SJCRH30 (cell line): ENCODE measurements around the gene RTBDN. TPM values are rescaled to one million over a fixed set of nuclear protein-coding genes. Genes with fewer than 3 reads are reported as not detected.

Experiments used
- DNase-seq, 2 experiments: peaks; one replicate each; pipeline ENCODE4 v3.0.0-alpha.2; 2015 to 2020
- H3K27ac ChIP-seq: fragments of 250-450 bp; sonication (Bioruptor Pico); 2 replicates; pipeline ENCODE4 v1.5.1; 2020; ENCODE audit warnings: mild to moderate bottlenecking, moderate library complexity
- H3K27me3 ChIP-seq: fragments of 250-450 bp; sonication (Bioruptor Pico); 2 replicates; pipeline ENCODE4 v1.5.1; 2020; ENCODE audit warnings: mild to moderate bottlenecking, moderate library complexity
- H3K36me3 ChIP-seq: fragments of 250-450 bp; sonication (Bioruptor Pico); 2 replicates; pipeline ENCODE4 v1.5.1; 2020; ENCODE audit warnings: mild to moderate bottlenecking, moderate library complexity
- H3K4me1 ChIP-seq: fragments of 250-450 bp; sonication (Bioruptor Pico); 2 replicates; pipeline ENCODE4 v1.5.1; 2020; ENCODE audit warnings: mild to moderate bottlenecking, moderate library complexity
- H3K4me3 ChIP-seq: fragments of 250-450 bp; sonication (Bioruptor Pico); 2 replicates; pipeline ENCODE4 v1.5.1; 2020; ENCODE audit warnings: mild to moderate bottlenecking, moderate library complexity
- H3K9me3 ChIP-seq: fragments of 250-450 bp; sonication (Bioruptor Pico); replicated peaks from 2 replicates; pipeline ENCODE4 v1.5.1; 2020; ENCODE audit warnings: mild to moderate bottlenecking, moderate library complexity
- total RNA-seq: library from RNA; depleted of rRNA; stranded (reverse); fragments of >200 nt; shearing (Covaris generic); gene quantifications from 2 replicates; pipeline ENCODE4 v1.2.3, GENCODE V29; 2014; rRNA removed

RTBDN gene
- 0.45 TPM in 1 of 2 replicates, not detected in the other for total RNA-seq

DNA sequence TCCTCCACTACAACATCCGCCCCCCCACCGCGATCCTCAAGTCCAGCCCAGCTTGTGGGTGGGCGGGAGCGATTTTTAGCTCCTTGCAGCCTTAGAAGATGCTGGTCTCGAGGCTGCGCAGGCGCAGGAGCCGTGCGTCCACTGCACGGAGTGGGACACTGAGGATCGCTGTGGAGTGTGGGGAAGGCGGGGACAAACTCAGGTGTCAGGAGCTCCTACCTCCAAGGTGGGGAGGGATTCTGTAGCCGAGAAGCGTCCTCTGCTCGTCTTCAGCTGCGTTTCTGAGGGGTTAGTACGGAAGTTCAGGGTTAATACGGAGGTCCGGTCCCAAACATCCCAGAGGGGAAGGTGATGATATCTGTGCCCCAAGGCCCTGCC, at the start of gene RTBDN:
Gene RTBDN (minus strand): TSS at position 14 of the 378 bp plus-strand sequence. CDS start 4,600 bp downstream, outside the sequence.
- H3K4me1 ChIP-seq, result no peaks in the 10 kb centered on the region
- no peaks in the 10 kb centered on the region for H3K36me3 ChIP-seq
- H3K27ac ChIP-seq, result no peak within 1 kb of the TSS
- no peaks in the 10 kb centered on the region for H3K9me3 ChIP-seq
- peak within 1 kb of the TSS; percentile 71 for H3K4me3 ChIP-seq
- H3K27me3 ChIP-seq, result peaks cover 29% of the 10 kb centered on the region
- no peak for DNase-seq

DNA sequence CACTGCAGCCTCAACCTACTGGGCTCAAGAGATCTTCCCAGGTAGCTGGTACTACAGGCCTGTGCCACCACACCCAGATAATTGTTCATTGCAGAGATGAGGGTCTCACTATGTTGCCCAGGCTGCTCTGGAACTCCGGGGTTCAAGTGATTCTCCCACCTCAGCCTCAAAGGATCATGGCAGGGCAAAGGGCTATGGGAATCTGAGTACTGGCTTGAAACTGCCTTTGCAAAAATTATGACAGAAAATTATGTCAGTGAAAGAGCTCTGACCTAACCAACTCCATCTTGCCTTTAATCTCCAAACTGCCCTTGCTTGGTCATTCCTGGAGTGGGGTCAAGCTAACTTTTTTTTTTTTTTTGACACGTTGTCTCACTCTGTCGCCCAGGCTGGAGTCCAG, 48.2 kb upstream of the RTBDN start:
- no peaks in the 10 kb centered on the region for H3K27me3 ChIP-seq

DNA sequence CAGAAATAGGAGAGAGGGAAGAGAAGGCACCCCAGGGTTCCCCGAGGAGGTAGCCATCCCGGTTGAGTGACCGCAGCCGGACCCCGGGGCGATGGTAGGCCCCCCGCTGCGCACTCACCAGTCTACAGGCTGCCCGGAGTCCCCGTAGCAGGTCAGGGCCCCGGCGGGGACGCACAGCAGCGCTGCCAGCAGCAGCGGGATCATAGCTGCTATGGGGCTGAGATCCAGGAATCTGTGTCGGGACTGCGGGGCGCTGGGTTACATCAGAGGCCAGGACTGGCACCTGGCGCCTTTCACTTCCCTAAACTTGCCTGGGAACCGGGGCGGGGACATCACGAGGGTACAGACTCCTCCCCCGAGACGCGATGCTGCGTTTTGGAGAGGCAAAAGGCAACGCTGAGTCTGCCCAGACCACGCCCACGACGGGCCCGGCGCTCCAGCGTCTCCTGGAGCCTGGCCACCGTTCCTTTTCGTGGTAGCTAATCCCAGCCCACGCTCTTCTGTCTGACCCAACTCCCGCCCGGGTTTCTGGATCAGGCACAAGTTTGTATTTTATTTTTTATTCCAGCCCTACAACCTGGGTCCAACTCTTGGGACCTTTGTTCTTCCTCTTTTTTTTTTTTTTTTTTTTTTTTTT, 46.9 kb upstream of the RTBDN start, which contains the start of gene DNASE2:
Gene DNASE2 (minus strand): TSS at position 278 of the 637 bp plus-strand sequence. CDS start 74 bp downstream, at position 204.
- Histone ChIP-seq H3K27me3 (no peaks in the 10 kb centered on the region), H3K4me3 (peak within 1 kb of the TSS; percentile 63), H3K4me1 (no peaks in the 10 kb centered on the region), H3K36me3 (0 out of 2 replicates have a peak, but pooled peaks cover 2% of the 10 kb centered on the region), H3K9me3 (no peaks in the 10 kb centered on the region), H3K27ac (peak within 1 kb of the TSS; percentile 49)
- peak; percentile 99 to 100 for DNase-seq

More for the DNA sequence above, 48.2 kb upstream of the RTBDN start:
- no peak overlapping the region for H3K27ac ChIP-seq
- no peaks in the 10 kb centered on the region for H3K4me1 ChIP-seq
- no peaks in the 10 kb centered on the region for H3K9me3 ChIP-seq
- H3K4me3 ChIP-seq, result no peak overlapping the region
- no peak for DNase-seq
- 0 out of 2 replicates have a peak, but pooled peaks cover 2% of the 10 kb centered on the region for H3K36me3 ChIP-seq

DNA sequence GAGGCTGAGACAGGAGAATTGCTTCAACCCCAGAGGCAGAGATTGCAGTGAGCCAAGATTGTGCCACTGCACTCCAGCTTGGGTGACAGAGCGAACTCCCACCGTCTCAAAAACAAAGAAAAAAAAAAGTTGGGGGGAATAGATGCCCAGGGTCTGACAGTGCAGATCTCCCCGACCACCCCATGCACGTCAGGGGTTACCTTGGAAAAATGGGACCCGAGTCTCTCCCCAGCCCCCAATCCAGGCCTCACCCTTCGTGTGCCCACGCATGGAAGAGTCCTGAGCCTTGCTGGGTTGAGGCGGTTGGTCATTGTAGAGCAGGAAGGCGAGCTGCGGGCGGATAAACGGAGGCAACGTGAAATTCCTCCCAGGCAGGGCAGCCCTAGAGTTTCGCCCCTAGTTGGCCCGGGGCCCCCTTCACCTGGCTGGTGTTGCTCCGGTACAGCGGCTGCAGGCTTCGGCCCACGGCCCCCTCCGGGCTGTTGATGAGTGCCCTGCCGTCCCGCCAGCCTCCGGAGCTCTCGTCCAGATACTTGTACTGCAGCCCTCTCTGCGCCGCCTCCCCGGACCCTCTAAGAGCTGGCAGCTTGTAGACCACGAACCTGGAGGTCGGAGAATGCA, 46.3 kb upstream of the RTBDN start:
- DNase-seq, result peak; percentile 60 to 64
- Histone ChIP-seq H3K27me3 (no peaks in the 10 kb centered on the region), H3K9me3 (no peaks in the 10 kb centered on the region), H3K4me1 (no peaks in the 10 kb centered on the region), H3K36me3 (0 out of 2 replicates have a peak, but pooled peaks cover 2% of the 10 kb centered on the region), H3K4me3 (peak overlapping the region; percentile 63), H3K27ac (peak overlapping the region; percentile 49)

DNA sequence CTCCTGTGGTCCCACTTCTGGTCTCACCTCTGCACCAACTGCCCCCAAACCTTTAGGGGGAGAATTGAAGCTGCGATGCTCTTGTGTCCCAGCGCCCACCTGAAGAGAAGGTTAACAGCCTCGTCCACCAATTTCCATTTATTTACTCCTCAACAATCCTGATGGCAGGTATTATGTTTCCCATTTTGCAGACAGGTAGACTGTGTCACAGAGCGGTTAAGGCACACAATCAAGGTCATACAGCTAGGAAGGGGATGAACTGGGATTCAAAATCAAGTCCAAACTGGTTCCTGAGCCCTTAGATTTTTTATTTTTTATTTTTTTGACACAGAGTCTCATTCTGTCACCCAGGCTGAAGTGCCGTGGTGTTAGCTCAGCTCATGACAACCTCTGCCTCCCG, 40.7 kb upstream of the RTBDN start:
- no peak overlapping the region for H3K4me3 ChIP-seq
- H3K27ac ChIP-seq, result no peak overlapping the region
- 0 out of 2 replicates have a peak, but pooled peaks cover 2% of the 10 kb centered on the region for H3K36me3 ChIP-seq
- H3K27me3 ChIP-seq, result no peaks in the 10 kb centered on the region
- H3K9me3 ChIP-seq, result no peaks in the 10 kb centered on the region; the same call in 1 of the 2 replicates
- H3K4me1 ChIP-seq, result no peaks in the 10 kb centered on the region
- no peak for DNase-seq

DNA sequence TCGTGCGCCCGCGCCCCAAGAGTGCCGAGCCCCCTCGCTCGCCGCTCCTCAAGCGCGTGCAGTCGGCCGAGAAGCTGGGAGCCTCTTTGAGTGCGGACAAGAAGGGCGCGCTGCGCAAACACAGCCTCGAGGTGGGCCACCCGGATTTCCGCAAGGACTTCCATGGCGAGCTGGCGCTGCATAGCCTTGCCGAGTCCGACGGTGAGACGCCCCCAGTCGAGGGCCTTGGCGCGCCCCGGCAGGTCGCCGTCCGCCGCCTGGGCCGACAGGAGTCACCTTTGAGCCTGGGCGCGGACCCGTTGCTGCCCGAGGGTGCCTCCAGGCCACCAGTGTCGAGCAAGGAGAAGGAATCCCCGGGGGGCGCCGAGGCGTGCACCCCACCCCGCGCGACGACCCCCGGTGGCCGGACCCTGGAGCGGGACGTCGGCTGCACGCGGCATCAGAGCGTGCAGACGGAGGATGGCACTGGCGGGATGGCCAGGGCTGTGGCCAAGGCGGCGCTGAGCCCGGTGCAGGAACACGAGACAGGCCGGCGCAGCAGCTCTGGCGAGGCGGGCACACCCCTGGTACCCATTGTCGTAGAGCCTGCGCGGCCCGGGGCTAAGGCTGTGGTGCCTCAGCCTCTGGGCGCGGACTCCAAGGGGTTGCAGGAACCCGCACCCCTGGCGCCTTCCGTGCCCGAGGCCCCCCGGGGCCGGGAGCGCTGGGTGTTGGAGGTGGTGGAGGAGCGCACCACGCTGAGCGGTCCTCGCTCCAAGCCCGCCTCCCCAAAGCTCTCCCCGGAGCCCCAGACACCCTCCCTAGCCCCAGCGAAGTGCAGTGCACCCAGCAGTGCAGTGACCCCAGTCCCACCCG, 39.7 kb upstream of the RTBDN start:
- Histone ChIP-seq H3K9me3 (no peaks in the 10 kb centered on the region; the same call in 1 of the 2 replicates), H3K4me1 (no peaks in the 10 kb centered on the region), H3K4me3 (no peak overlapping the region), H3K27me3 (no peaks in the 10 kb centered on the region), H3K27ac (no peak overlapping the region), H3K36me3 (0 out of 2 replicates have a peak, but pooled peaks cover 2% of the 10 kb centered on the region)
- DNase-seq, result no peak

DNA sequence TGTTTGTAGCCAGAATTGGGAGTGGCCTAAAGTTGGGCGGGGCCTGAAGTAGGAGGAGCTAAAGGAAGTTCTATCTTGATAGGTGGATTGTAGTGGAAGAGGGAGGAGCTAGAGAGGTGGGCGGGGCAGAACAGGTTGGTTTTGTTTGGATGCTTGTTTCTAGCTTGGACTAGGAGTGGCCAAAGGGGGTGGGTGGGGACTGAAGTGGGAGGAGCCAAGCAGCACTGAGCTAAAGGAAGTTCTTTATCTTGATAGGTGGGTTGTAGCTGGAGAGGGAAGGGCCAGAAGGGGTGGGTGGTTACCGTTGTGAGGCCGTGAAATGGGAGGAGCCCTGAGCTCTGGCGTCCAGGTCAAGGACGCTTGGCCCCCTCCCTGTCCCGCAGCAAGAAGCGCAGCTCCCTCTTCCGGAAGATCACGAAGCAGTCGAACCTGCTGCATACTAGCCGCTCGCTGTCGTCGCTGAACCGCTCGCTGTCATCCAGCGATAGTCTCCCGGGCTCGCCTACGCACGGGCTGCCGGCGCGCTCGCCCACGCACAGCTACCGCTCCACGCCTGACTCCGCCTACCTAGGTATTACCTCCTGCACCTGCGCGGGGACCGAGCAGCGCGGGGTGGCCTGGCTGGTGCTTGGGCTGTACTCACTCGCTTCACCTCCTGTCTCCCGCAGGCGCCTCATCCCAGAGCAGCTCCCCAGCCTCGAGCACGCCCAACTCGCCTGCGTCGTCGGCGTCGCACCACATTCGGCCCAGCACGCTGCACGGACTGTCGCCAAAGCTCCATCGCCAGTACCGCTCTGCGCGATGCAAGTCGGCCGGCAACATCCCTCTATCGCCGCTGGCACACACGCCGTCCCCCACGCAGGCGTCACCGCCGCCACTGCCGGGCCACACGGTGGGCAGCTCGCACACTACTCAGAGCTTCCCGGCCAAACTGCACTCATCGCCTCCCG, 38.8 kb upstream of the RTBDN start:
- peak; percentile 63 for DNase-seq
- H3K27ac ChIP-seq, result no peak overlapping the region
- no peaks in the 10 kb centered on the region for H3K27me3 ChIP-seq
- H3K36me3 ChIP-seq, result 0 out of 2 replicates have a peak, but pooled peaks cover 2% of the 10 kb centered on the region
- H3K4me3 ChIP-seq, result no peak overlapping the region
- H3K4me1 ChIP-seq, result no peaks in the 10 kb centered on the region
- no peaks in the 10 kb centered on the region; the same call in 1 of the 2 replicates for H3K9me3 ChIP-seq

DNA sequence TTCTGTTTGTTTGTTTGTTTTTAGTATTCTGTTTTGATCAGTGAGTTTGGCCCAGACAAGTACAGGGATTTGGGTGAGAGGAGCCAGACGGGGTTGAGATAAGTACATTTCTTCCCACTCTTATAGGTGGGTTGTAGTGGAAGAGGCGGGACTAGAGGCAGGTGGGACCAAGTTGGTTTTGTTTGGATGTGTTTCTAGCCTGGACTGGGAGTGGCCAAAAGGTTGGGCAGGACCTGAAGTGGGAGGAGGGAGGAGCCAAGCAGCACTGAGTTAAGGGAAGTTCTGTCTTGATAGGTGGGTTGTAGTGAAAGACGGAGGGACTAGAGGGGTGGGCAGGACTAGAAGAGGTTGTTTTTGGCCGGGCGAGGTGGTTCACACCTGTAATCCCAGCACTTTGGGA, 37.9 kb upstream of the RTBDN start:
- H3K27ac ChIP-seq, result no peak overlapping the region

DNA sequence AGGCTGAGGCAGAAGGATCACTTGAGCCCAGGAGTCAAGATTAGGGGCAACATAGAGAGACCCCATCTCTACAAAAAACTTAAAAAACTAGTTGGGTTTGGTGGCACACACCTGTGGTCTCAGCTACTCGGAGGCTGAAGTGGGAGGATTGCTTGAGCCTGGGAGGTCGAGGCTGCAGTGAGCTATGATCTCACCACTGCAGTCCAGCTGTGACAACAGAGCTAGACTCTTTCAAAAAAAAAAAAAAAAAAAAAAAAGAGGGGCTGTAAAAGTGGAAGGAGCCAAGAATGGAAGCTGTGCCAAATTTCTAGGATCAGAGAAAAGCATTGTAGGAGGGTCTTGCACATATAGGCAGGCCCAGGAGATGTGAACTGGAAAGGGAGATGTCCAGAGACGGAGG, 37.3 kb upstream of the RTBDN start:
- Histone ChIP-seq H3K27me3 (no peaks in the 10 kb centered on the region), H3K4me3 (no peak overlapping the region), H3K4me1 (no peaks in the 10 kb centered on the region), H3K27ac (no peak overlapping the region), H3K9me3 (no peaks in the 10 kb centered on the region; the same call in 1 of the 2 replicates), H3K36me3 (no peaks in the 10 kb centered on the region)
- no peak for DNase-seq

More for the DNA sequence above, 37.9 kb upstream of the RTBDN start:
- Histone ChIP-seq H3K27me3 (no peaks in the 10 kb centered on the region), H3K4me1 (no peaks in the 10 kb centered on the region), H3K9me3 (no peaks in the 10 kb centered on the region; the same call in 1 of the 2 replicates), H3K4me3 (no peak overlapping the region), H3K36me3 (no peaks in the 10 kb centered on the region)
- DNase-seq, result no peak

DNA sequence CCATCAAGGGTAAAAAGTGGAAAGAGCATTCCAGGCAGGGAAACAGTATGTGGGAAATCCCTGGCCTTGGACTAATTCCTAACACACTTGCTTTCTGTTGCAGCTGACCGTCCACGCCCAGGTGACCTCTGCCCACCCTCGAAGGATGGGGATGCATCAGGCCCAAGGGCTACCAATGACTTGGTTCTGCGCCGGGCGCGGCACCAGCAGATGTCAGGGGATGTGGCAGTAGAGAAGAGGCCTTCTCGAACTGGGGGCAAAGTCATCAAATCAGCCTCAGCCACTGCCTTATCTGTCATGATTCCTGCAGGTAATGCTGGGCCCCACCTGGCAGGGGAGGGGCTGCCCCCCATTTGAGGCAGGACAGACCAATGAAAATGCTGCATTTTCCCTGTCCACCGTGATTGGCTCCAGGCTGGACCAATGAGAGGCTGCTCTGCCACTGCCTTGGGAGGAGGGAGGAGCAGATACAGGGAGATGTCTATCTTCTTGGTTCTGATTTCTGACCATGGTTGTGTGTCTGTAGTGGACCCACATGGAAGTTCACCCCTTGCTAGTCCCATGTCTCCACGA, 34.2 kb upstream of the RTBDN start:
- no peaks in the 10 kb centered on the region for H3K36me3 ChIP-seq
- H3K27ac ChIP-seq, result no peak overlapping the region
- H3K4me1 ChIP-seq, result 0 out of 2 replicates have a peak, but pooled peaks cover 2% of the 10 kb centered on the region
- H3K9me3 ChIP-seq, result no peaks in the 10 kb centered on the region; the same call in 1 of the 2 replicates
- H3K27me3 ChIP-seq, result no peaks in the 10 kb centered on the region
- H3K4me3 ChIP-seq, result no peak overlapping the region
- peak in 1 of 2 experiments; percentile 51 for DNase-seq

DNA sequence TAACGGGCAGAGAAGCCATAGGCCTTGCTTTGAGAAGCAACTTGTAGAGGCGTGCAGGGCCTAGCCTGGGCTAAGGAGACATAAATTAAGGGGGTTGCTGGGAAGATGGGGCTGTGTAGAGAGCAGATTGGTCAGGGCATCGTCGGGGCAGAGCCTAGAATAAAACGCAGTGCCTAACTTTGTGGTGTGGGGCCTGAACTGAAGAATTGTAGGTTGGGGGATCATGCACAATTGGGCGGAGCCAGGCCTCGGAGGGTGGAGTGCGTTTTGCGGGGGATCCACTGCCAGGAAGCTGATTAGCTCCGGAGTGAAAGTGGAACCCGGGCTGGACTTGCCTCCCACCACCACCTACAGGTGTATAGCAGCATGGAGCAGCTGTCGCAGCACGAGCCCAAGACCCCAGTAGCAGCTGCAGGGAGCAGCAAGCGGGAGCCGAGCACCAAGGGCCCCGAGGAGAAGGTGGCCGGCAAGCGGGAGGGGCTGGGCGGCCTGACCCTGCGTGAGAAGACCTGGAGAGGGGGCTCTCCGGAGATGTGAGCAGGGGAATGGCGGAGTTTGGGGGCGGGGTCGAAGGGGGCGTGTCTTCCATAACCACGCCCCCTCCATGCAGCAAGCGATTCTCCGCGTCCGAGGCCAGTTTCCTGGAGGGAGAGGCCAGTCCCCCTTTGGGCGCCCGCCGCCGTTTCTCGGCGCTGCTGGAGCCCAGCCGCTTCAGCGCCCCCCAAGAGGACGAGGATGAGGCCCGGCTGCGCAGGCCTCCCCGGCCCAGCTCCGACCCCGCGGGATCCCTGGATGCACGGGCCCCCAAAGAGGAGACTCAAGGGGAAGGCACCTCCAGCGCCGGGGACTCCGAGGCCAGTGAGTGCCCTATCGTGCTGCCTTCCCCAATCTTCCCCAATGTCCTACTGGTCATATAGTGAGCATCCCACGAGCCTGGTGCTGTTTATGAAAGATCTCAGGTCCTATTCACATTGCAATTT, 33.0 kb upstream of the RTBDN start:
- Histone ChIP-seq H3K9me3 (no peaks in the 10 kb centered on the region), H3K4me1 (0 out of 2 replicates have a peak, but pooled peaks cover 2% of the 10 kb centered on the region), H3K36me3 (no peaks in the 10 kb centered on the region), H3K4me3 (peak overlapping the region; percentile 59), H3K27ac (peak overlapping the region; percentile 1; the same call in 1 of the 2 replicates), H3K27me3 (no peaks in the 10 kb centered on the region)
- peak; percentile 94 to 98 for DNase-seq

DNA sequence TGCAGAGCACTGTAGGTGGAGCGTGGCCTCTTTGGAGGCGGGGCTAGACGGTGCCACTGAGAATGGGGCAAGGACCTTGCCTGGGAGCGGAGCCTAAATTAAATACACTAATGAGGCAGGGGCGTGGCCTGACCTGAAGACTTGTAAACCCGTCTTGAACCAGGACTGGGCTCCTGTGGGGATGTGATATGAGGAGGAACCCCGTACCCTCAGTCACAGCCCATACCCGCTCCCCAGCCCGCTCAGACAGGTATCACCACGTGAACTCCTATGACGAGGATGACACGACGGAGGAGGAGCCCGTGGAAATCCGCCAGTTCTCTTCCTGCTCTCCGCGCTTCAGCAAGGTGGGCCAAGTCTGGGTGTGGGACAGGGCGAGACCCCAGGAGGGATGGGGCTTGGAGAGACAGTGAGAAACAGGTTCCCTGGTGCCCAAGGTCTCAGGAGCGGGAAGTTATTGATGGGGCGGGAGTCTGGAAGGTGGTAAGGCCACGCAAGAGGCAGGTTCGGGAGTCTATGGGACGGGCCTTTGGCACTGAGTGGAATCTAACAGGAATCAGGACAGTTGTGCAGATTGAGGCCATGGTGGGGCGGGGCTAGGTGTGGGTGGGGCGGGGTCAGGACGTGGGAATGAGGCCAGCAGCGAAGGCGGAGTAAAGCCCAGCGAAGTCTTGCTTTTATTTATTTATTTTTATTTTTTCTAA, 32.2 kb upstream of the RTBDN start:
- peak overlapping the region; percentile 59 for H3K4me3 ChIP-seq
- H3K27ac ChIP-seq, result no peak overlapping the region
- H3K27me3 ChIP-seq, result no peaks in the 10 kb centered on the region
- H3K9me3 ChIP-seq, result no peaks in the 10 kb centered on the region
- DNase-seq, result peak; percentile 49 to 60
- H3K36me3 ChIP-seq, result no peaks in the 10 kb centered on the region
- 0 out of 2 replicates have a peak, but pooled peaks cover 2% of the 10 kb centered on the region for H3K4me1 ChIP-seq
